Measurements from ENCODE around the gene SNRNP70.

The SNRNP70 gene

GRCh38 chr19:49102303-49102702, 17.1 kb downstream of the SNRNP70 start:
- no peak for DNase-seq (ENCODE audit: low read depth)

DNA sequence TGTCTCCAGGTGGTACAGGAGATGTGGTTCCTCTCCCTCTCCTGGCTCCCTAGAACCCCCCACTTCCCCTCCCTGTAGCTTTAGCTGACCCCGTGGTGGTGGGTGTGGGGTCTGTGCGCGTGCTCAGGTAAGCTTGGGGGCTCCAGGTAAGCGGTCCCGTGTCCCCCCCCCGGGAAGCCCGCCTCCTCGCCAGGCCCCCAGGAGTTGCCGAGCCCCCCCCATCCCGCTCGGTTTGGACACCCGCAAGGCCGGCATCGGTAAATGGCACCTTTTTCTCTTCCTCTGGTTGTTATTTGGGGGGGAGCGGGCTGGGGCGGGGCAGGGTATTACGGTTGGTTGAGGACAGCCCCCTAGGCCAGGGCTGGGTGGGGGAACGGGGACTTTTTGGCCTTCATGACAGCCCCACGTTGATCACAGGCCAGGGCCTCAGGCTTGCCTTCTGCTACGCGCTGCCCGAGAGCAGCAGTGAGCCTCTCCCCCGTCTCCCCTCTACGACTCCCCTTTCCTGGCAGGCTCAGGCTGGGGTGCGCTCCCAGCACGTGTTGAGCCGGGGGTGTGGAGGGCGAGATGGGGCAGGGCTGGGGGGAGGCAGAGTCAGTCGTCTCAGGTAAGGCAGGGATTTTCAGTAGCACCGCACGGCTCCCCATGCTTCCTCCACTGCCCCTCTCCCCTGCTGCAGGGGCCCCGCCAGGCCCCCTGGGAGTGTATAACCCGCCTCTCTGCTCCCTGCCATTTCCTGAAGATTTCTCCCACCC, 18.3 kb downstream of the SNRNP70 start:
- DNase-seq (ENCODE audit: low read depth), result no peak

DNA sequence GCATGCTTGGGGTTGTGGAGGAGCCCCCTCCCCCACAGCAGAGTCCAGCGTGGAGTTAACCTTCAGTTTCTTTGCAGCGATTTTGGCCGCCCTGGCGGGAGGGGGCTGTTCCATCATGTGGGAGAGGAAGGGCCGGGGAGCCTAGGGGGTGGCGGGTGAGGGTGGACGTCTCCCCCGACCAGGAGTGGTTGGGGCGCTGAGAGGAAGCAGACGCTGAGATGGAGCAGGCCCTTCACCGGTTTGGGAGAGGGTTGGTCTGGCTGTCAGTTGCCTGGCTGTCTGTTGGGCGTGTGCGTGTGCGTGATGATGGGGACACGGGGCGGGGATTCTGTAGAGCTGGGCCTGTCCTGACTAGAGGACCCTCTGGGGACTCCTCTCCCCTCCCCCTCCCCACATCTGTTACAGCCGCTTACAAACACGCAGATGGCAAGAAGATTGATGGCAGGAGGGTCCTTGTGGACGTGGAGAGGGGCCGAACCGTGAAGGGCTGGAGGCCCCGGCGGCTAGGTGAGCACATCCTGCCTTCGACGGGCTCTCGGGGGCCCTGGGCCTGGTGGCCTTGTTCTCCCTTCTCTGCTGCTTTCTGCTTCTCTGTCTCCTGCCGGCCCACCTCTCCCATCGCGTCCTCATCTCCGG, 19.1 kb downstream of the SNRNP70 start:
- no peak for DNase-seq (ENCODE audit: low read depth)

- DNase-seq (ENCODE audit: low read depth), result peak; percentile 35
Observed at GRCh38 chr19:49106648-49107135, 21.4 kb downstream of the SNRNP70 start.

DNA sequence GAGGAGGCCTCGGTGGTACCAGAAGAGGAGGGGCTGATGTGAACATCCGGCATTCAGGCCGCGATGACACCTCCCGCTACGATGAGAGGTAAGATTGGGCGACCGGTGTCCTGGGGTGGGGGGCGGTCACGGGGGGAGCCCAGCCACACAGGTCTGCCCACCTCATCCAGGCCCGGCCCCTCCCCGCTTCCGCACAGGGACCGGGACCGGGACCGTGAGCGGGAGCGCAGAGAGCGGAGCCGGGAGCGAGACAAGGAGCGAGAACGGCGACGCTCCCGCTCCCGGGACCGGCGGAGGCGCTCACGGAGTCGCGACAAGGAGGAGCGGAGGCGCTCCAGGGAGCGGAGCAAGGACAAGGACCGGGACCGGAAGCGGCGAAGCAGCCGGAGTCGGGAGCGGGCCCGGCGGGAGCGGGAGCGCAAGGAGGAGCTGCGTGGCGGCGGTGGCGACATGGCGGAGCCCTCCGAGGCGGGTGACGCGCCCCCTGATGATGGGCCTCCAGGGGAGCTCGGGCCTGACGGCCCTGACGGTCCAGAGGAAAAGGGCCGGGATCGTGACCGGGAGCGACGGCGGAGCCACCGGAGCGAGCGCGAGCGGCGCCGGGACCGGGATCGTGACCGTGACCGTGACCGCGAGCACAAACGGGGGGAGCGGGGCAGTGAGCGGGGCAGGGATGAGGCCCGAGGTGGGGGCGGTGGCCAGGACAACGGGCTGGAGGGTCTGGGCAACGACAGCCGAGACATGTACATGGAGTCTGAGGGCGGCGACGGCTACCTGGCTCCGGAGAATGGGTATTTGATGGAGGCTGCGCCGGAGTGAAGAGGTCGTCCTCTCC, 22.6 kb downstream of the SNRNP70 start:
- DNase-seq (ENCODE audit: low read depth), result no peak

DNA sequence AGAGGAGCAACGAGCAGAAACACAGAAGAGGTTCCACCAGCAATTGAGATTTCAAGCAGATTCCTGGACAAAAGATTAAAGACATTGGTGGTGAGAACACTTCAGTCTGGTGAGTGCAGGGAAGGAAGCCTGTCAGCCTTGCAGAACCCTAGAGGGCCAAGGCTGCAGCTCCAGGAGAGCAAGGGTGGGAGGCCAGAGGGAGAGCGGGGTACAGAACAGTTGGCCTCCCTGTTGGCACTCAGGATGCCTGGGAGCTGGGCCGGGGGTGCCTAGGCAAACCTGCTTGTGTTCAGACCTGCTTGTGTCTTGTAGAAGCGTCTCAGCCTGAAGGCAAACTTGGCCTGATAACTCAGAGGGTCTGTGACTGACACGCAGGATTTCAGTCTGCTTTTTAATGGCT, 23.8 kb downstream of the SNRNP70 start:
- no peak for DNase-seq (ENCODE audit: low read depth)

GRCh38 chr19:49109569-49110233, 24.4 kb downstream of the SNRNP70 start:
- DNase-seq (ENCODE audit: low read depth), result no peak

- DNase-seq (ENCODE audit: low read depth), result no peak
Observed at GRCh38 chr19:49110567-49110966, 25.3 kb downstream of the SNRNP70 start.

DNA sequence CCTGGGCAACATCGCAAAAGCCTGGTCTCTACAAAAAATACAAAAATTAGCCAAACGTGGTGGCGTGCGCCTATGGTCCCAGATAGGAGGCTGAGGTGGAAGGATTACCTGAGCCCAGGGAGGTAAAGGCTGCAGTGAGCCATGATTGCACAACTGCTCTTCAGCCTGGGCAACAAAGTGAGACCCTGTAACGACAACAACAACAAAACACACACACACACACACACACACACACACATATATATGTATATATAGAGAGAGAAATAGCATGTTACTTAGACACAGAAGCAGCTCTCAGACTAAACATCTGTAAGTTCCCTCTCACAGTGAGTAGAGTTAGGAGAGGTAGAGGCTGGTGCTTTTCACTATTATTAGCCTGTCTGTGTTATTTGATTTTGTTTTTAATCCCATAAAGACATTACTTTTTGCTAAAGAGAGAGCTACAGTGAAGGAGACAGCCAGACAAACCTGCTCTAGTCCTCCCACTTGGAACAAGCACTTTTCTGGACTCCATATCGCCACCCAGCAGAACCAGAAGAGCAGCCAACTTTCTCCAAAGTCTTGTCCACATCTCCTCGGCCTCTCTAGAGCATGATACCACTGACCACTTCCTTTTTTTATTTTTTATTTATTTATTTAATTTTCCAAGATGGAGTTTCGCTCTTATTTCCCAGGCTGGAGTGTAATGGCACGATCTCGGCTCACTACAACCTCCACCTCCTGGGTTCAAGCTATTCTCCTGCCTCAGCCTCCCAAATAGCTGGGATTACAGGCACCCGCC, 26.2 kb downstream of the SNRNP70 start:
- no peak for DNase-seq (ENCODE audit: low read depth)

DNA sequence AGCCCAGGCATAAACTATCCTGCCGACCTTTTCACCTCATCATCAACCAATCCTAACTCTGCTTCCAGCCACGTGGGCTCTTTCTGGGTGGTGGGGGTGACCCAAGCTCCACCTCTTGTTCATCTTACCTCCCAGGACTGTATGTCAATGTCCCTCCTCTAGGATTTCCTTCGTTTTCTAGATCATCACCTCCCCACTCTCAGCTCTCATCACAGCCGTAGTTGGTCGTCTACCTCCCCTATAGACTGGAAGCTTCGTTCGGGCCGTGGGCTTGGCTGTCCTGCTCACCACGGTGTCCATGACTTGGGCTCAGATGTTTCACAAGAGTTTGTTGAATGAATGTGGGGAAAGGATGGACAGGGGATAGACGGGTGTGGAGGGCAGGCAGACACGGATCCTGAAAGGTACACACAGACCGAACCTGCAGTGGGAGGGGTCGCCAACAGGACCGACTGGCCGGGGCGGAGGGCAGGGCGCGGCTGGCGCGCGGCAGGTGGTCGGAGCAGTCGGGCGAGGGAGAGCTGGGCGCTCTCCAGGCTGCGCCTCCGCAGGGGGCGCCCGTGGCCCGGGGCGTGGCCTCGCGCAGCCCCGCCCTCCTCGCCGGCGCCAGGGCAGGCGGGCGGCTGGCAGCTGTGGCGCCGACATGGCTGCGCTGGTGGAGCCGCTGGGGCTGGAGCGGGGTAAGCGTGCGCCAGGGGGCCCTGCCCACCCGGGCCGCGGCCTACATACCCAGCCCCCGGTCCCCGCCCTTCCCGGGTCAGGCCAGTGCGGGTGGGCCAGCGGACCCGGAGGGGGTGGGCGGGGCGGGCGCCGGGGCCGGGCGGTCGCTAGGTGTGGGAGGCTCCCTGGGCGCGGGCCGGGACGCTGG, 28.7 kb downstream of the SNRNP70 start, which contains the start of gene LIN7B:
LIN7B (plus strand) TSS at position 609 of the 868 bp plus-strand sequence; CDS start at position 644, 35 bp downstream.
- DNase-seq (ENCODE audit: low read depth), result peak; percentile 52

GRCh38 chr19:49114630-49115363, 29.5 kb downstream of the SNRNP70 start:
- DNase-seq (ENCODE audit: low read depth), result peak; percentile 51

- DNase-seq (ENCODE audit: low read depth), result no peak
Observed at GRCh38 chr19:49116544-49116943, 31.3 kb downstream of the SNRNP70 start.

DNA sequence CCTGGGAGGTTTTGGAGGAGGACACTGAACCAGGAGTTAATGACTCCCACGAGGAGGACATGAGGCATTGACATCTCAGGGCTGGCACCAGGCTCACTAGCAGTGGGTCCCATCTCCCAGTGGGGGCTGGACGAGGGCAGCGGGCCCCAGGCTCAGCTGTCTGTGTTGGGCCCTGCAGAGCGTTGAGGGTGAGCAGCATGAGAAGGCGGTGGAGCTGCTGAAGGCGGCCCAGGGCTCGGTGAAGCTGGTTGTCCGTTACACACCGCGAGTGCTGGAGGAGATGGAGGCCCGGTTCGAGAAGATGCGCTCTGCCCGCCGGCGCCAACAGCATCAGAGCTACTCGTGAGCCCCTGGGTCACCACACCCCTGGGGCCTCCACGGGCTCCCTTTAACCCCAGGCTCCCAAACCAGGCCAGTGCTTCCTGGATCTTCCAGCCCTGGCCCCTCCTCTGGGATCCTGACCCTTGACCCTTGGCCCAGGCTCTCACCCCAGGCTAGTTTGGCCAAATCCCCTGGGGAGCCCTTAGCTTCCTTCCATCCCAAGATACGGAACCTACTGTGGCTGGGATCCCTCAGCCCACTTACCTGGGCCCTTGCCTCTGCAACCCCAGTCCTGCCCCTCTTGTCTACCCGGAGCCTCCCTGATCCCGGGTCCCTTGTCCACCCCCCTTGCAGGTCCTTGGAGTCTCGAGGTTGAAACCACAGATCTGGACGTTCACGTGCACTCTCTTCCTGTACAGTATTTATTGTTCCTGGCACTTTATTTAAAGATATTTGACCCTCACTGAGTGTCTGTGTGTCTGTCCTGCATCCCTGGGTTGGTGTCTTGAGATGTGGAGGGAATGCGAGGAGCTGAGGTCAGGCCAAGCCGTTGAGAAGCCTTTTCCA, 32.7 kb downstream of the SNRNP70 start:
- no peak for DNase-seq (ENCODE audit: low read depth)

DNA sequence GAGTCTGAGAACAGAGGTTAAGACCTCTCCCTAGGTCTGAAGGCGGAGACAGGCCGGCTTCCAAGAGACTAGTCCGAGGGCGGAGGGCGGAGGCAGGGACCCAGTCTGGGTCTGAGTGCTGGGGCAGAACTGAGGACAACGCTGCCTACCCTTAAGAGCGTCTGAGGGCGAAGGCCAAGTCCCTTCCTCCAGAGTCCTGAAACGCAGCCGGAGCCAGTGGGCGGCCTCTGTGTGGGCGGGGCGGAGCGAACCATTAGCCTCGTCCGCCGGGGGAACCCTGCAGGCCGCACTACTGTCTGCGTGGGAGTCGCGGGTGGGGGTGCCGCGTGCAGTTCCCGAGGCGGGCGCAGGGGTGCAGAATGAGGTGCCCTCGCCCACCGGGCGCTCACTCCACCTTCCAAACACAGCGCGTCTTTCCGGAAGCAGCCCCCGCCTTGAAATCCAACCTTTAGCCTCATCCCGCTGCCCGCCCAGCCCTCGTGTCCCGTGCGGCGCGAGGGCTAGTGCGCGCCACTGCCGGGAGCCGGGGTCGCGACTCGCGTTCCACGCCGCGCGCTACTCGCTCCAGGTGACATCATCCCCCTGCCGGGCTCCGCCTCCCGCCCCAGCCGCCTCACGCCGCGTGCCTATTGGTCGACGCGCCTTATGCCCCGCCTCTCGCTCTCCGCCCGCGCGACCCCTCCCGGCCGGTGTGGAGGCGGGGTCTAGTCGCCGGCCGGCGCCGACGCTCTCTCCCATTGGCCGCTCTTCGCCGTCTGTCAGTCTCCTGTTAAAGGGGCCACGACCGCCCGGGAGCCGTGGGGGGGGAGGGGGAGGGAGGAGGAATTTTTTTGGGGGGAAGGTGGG, 33.5 kb downstream of the SNRNP70 start, which contains the start of gene C19orf73:
C19orf73 (minus strand) TSS at position 579 of the 846 bp plus-strand sequence; CDS start at position 458, 121 bp downstream.
- DNase-seq (ENCODE audit: low read depth), result peak; percentile 92

DNA sequence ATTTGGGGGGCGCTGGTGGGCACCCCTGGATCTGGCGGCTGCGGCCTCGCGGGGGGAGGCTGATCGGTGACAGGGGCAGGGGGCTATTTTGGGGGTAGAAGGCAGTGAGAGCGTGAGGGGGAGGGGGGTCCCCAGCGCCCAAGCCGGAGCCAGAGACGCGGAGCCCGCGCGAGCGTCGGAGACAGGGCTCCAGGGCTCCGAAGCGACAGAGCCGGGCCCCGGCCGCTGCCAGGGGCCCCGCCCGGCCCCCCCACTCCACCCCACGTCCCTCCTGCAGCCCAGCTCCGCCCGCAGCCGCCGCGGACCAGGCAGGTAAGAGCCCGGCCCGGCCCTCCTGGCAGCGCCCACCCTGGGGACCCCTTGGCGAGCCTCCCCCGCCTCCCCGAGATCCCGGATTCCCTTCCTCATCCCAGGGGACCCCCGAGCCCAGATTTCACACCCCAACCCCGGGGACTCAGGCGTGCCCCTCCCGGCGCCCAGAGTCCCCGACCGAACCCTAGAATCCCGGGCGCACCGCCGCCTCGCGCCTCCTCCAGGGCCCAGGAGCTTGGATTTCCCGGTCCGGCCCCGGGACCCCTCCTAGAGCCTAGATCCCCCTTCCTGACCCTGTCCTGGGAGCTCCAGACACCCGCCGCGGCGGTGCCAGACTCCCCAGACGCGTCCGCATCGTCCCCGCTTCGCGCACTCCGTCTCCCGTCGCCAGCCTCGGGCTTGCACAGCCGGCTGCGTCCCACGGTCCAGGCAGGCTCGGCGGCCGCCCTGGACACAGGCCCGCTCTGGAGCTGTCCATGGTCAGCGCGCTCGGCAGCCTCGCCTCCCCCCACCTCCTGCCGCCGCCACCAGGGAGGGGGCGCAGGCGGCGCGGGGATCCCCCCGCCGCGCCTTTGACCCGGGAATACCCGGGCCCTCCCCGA, 34.4 kb downstream of the SNRNP70 start, which contains the start of gene PPFIA3:
PPFIA3 (plus strand) TSS at position 134 of the 914 bp plus-strand sequence. CDS start 8,330 bp downstream, outside the sequence.
- DNase-seq (ENCODE audit: low read depth), result peak; percentile 47

GRCh38 chr19:49120325-49120683, 35.1 kb downstream of the SNRNP70 start:
- no peak for DNase-seq (ENCODE audit: low read depth)
